Retinal pigment epithelial cell (primary cell): ENCODE measurements around the gene PUDP.

Experiments
- DNase-seq: peaks from one replicate; pipeline ENCODE4 v3.0.0-alpha.2; 2010; ENCODE audit warnings: low read depth
- H3K4me3 ChIP-seq: 2 replicates; pipeline ENCODE4 v1.5.1; 2011; ENCODE audit warnings: mild to moderate bottlenecking, low read length, control low read depth, moderate library complexity
- CTCF ChIP-seq: conservative IDR thresholded peaks from 2 replicates; pipeline ENCODE4 v1.5.1; 2011; ENCODE audit warnings: low read depth, low read length, control low read depth, inconsistent platforms

The PUDP gene

DNA sequence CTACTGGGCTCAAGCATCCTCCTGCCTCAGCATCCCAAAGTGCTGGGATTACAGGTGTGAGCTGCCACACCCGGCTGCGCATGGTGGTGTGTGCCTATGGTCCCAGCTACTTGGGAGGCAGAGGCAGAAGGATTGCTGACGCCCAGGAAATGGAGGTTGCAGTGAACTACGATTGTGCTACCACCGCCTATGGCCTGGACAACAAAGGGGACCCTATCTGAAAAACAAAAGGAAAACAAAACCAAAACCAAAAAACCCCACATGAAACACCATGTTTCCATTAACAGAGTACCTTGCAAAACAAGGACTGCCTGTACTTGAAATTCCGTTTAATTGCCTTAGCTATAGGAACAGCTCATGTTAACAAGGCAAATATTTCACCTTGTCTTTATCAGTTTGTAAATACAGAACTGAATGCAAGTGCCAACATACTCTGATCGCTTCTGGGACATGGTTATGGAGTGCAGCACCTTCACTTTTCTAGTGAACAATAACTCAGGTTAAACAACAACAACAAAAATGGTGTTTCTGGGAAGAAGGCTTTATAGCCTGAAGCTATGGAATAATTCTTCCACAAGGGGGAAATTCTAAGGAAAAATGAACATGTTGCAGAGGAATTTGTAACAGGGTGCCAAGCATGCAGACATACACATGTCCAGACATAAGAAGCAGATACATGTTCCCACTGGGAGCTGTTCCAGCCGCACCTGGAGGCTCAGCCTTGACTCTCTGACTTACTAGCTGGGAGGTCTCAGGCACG, 73.6 kb downstream of the PUDP start:
- TF ChIP-seq CTCF: no peak
- no peak overlapping the region for H3K4me3 ChIP-seq
- no peak for DNase-seq

DNA sequence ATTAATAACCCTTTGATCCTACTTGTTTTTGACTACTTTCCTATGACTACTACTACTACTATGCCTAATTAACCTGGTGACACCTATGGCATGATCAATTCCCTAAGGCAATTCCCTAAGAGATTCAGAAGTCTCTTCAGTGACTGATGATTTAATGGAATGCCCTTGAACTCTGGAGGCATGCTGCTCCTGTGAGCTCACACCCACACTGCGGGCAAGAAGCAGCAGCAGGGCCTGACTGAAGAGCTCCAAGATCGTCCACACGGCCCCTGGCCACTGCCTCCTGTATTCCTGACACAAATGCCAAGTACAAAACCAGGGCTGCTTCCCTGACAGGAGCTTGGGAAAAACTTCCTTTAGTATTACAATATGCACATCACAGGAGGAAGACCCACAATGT, 74.6 kb downstream of the PUDP start:
- TF ChIP-seq CTCF: no peak
- no peak for DNase-seq
- no peak overlapping the region for H3K4me3 ChIP-seq

DNA sequence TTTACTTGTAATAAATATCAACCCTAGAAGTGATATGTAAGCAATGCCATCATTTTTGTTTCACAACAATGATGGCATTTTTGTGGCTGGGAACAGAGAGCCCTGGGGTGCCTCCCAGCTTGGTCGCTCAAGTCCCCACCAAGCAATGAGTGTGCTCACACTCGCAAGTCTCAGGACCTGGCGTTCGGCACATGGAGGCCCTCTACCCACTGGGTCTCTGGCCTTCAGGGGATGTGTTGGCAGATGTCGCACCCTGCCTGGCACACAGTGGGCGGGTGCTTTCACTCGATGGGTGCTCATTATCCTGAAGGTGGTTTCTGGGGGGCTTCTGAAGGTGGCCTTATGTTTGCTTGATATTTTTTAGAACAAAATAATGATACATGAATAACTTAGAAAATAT, 75.1 kb downstream of the PUDP start:
- H3K4me3 ChIP-seq: no peak overlapping the region
- TF ChIP-seq CTCF: no peak
- DNase-seq: no peak

- no peak for TF ChIP-seq CTCF
- no peak overlapping the region for H3K4me3 ChIP-seq
- DNase-seq: no peak
Observed at GRCh38 chrX:7071390-7071789, 76.6 kb downstream of the PUDP start.

DNA sequence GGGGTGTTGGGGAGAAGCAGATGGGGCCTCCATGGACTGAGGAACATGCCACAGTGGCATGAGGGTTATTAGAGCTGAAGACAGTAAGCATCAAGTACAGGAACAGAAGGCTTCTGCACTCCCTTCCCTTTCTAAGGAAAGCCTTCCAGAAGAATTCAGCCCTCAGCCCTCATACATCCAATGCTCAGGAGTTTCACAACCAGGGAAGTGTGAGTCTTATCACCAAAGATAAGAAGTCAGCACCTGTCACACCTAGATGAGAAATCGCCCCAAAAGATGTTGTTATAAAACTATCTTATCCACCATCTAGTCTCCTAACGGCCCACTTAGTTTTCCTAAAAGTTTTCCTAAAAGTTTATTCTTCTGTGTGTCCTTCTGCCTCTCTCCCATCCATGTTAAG, 78.4 kb downstream of the PUDP start:
- no peak for DNase-seq
- no peak for TF ChIP-seq CTCF
- H3K4me3 ChIP-seq: no peak overlapping the region

DNA sequence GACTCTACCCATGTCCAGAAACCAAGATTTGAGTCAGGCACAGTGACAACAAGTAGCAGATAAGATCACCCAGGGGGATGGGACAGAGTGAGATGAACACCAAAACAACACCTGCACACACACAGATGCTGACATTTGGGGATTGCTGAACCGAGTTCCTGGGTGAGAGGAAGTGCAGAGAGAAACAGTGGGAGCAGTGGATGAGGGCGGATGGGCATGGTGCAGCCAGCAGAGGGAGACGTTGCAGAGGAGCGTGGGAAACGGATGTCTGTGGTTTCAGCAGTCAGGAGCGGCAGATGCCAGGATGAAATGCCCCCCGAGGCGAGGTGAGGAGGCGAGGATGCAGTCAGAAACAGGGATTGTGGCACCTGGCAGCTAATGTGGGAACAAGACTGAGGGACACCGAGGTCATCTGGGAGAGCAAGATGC, 79.0 kb downstream of the PUDP start:
- peak; percentile 46 for TF ChIP-seq CTCF
- H3K4me3 ChIP-seq: no peak overlapping the region
- no peak for DNase-seq

DNA sequence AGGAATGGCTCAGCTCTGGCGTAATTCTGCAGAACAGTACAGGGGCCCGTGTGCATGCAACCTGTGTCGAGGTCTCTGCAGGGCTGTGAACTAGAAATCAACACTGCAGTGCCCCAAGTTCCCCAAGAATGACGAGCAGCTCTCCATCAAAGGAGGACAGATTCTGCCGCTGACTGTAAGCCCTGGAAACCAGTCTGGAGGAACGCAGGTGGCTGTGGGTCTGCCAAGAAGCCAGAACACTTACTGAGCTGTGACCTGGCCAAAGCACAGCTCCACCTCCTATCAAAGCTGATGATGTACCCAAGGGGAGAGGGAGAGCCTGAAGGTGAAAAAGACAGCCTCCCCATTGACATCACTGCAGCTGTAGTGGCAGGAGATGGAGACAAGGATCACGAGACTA, 80.7 kb downstream of the PUDP start:
- no peak for TF ChIP-seq CTCF

More for the DNA sequence above, 80.7 kb downstream of the PUDP start:
- H3K4me3 ChIP-seq: no peak overlapping the region
- no peak for DNase-seq
